ENCODE measurements around the gene TRABD2B. TPM values are rescaled to one million over a fixed set of nuclear protein-coding genes. Genes with fewer than 3 reads are reported as not detected.

The TRABD2B gene
- total RNA-seq, 1 donor from 2014 or later, result 15.1 TPM

DNA sequence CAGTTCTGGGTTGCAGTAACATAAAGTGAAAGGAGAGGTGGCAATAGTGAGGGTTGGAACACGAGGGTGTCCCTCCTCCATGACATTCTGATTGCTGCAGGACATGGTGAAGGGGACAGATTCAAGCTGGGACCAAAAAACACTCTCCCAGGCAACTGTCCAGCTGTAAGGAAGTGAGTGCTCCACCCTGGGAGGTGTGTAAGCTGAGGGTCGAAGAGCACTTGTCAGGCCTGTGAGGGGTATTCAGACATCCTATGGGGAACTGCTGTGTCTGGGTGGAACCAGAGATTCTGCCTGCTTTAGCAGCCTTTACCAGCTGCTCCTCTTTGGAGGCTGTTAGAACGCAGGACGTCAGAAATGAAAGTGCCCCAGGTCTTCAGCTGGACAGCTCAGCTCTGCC lies 212.1 kb downstream of the TRABD2B start:
- no peak for DNase-seq (ENCODE audit: low spot score)
- no peak for ATAC-seq

DNA sequence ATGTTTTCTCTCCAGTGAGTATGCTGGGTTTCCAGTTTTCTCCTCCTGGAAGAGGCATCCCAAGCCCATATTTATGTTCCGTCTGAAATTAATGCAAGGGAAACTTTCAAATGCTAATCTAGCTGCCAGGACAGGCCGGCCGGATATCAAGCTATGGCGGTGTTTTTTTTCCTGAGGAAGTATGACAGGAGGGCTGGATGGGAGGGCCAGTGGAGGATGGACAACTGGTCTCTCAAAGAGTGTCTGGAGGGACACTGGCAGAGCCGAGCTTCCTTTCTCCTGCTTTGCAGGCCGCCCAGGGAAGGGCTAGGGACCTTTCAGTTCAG lies 212.7 kb downstream of the TRABD2B start:
- no peak for ATAC-seq
- DNase-seq (ENCODE audit: low spot score), result no peak

DNA sequence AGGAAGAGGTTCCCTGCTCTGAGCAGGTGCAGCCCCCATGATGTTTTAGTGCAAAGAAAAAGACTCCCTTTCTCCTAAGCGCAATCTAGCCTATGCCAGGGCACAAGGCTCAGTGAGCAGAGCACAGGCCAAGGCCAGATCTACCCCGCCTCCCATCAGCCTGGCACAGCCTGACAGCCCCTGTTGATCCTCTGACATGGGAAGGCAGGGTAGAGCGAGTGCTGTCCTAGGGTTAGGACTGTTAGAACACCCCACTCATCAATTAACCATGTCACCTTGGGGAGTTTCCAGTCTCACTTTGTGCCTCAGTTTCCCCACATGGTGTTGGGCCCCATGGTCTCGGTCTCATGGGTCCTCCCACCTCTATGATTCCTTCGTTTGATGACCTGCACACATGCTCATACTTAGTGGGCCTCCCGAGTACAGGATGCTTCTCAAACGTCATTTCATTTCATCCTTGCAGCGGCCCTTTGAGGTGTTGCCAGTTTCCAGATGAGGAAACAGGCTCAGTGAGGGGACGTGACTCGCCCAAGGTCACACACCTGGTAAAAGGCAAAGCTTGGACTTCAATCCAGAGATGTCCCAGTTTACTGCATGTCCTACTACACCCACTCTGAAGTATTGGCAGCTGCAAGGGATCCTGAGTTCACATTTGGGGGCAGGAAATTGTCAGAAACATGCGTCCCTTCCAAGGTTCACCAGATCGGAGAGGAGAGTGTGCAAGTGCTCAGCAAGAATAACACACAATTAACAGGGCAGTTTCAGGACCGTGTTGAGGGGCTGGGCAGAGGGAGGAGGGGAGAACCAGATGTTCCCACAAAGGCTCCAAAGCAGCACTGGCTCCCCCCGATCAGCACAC lies 213.3 kb downstream of the TRABD2B start:
- DNase-seq (ENCODE audit: low spot score) (no peak), ATAC-seq (no peak)

DNA sequence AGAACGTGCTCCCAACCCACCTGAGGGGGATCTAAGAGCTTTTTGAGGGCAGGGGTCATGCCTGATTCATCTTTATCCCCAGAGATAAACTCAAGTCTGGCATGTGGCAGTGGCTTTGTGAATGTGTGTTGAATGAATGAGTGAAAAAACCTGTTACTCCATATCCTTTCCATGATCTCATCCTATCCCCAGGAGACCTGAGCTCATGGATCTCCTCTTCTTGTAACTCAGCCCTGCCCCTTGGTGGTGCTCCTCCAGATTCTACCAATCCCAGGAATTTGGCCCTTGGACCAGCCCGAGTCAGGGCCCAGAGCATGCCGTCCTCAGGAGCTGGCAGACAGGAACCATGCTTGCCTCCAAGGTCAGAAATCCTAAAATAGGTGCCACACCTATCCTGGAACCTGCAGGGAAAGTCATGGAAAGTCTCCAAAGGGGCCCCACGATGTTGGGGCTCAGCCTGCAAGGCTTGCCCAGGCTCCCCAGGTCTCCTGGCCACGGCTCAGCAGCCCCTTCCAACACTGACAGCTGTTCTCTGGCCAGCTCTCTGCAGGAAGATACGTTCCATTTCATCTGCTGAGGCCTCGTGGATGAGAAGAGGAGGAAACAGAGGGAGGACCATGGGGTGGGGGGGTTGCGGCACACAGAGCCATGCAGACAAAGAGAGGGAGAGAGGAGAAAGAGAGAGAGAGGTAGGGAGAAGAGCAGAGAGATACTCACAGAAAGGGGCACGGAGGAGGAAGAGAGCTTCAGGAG lies 214.6 kb downstream of the TRABD2B start:
- DNase-seq (ENCODE audit: low spot score), result no peak
- ATAC-seq, result no peak

DNA sequence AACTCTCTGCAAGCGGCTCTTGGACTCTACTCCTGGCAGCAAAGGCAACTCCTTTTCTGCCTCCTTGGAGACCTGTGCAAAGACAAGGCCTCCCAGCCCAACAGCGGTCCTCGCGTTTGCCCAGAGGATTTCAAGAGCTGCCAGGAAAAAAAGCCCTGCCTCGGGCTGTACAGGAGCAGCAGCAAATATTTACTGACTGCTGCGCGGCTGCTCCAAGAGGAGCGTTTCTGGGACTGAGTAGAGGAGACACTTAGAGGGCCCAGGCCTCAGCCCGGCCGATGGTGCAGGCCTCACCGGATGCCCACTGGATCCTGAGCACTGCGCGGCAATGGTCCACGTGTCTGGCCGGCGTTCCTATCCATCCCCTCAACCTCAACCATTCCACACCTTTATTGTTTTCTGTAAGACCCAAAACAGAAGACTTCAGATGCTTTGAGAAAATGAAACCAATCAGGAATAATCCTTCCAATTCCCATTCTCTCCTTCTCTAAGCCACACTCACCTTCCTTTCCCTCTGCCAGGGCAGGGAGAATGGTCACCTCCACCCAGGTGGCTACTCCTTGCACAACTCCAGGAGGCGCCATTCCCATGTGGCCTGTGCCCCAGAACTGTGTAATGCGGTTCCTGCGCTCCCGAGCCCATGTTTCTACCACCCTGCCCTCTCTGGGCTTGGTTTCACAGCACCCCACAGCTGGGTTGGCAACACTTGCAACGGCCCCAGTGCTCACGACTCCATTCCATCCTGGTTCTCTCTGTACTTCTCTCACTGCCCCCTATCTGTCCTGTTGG lies 215.8 kb downstream of the TRABD2B start:
- ATAC-seq, result no peak
- no peak for DNase-seq (ENCODE audit: low spot score)

DNA sequence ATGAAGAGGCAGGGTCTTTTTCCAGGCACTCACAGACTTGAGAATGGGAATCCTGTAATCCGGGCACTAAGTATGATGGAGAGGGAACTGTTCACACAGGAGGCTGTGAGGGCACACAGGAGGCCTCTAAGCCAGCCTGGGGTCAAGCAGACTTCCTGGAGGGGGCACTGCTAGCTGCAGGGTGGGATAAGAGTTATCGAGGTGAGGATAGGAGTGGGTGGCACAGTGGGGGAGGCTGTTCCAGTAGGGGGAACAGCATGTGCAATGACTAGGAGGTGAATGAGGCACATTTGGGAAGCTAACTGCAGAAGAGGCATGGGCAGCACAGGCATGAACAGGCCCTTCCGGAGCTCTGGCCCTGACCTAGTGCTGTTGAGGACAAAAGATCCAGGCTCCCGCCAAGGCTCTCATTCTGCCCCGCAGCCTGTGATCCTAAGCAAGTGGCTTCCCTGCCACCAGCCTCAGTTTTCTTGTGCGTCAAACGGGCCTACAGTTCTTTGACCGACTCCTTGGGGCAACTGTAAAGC lies 216.7 kb downstream of the TRABD2B start:
- DNase-seq (ENCODE audit: low spot score), result no peak

DNA sequence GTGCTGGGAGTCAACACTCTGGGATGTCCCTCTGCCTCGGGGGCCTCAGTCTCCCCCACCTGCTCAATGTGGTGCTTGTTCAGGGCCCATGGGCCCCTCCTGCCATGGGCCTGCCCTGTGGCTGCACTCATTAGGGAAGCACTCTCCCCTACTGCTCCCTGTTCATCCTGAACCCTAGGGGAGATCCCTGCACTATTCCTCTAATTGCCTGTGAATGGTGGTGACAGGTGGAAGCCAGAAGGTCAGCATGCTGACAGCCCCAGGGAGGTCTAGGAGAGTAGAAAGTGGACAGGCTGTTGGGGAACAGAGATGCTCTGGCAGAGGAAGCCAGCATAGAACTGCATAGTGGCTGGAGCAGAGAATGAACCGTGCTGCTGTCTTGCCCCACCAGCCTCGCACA lies 217.6 kb downstream of the TRABD2B start:
- no peak for ATAC-seq
- DNase-seq (ENCODE audit: low spot score), result no peak

More for the DNA sequence above, 216.7 kb downstream of the TRABD2B start:
- ATAC-seq, result no peak

DNA sequence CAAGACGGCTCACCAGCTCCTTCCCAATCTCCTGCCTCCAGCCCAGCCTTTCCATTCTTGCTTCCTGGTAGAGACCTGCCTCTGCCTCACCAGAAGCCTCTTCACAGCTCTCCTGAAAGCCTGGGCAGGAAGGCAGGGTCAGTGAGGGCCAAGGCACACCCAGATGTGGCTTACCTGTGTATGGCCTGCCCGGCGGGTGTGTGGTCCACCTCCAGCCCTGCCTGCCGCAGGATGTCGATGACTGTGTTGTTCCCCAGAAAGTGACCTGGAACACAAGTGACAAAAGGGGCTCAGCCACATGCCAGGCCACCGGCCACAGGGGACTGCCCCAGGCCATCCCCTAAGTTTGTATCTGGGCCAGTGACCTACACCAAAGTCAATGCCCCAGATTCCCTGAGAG lies 218.9 kb downstream of the TRABD2B start:
- DNase-seq (ENCODE audit: low spot score) (no peak), ATAC-seq (no peak)

DNA sequence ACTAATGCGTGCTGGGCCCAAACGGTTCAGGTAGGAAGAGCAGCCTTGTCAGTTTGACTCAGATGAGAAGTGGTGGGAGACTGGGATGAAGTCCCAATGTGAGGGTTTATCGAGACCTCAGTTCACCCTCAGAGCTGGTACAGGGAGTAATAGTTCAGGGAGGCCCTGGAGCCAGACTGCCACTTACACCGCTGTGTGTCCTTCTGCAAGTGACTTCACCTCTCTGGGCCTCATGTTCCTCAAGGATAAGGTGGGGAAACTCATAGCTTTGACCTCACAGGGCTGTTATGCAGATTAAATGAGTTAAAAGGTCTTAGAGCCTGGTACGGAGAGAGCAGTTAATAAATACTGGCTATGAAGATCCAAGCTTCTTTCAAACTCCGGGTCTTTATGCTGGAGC lies 219.9 kb downstream of the TRABD2B start:
- no peak for DNase-seq (ENCODE audit: low spot score)
- no peak for ATAC-seq

DNA sequence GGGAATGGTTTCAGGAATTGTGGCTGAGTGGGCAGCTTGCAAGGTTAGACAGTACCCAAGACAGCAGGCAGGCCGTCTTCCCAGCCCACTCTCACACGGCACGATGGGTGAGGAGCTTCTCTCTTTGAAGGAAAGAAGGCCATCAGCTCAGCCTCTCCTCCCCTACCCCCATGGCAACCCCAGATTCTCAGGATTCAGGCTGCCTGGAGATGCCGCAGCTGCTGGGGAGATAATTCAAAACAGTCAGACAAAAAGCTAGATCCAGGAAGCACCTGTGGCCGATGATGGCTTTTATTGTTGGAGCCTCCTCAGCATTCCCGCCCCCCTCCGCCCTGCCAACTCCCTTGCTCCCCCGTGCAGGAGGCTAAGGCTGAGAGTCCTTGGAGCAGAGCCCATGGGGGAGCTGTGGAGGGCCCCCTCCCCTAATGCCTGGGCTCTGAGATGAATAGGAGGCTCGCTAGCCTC lies 220.5 kb downstream of the TRABD2B start:
- ATAC-seq, result no peak
- no peak for DNase-seq (ENCODE audit: low spot score)

DNA sequence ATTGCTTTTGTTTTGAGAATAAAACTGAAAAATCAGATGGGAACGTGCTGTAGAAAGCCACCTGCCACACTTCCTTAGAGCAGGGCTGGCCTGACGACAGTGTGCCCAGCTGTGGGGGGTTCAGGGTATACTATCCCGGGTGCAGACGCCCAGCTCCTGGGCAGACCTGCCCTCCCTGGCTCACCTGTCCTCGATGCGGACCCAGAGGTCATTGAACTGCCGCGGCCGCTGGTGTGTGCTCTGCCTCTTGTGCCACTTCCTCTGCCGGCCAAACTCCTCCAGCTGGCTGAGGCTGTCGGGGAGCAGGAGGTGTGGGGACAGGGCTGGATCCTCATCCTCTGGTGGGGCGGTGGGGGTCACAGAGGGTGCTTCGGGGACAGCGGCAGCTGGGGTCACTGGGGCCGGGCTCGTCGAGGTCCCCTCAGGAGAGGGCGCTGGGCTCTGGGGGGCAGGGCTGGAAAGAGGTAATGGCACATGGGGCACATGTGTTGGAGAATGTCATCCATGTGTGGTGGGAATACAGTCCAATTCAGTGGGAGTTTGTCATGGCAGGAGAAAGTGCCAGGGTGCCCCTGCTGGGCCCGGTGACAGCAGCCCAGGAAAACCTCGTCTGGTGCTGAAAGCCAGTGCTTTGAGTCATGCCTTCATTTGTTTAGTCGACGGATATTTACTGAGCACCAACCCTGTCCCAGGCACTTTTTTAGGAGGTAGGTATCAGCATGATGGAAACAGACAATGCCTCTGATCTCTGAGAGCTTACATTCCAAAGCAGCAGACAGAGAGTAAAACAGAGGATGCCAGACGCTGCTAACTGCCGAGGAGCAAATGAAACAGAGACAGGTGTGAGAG lies 222.0 kb downstream of the TRABD2B start:
- ATAC-seq, result peak; percentile 80
- peak; percentile 48 for DNase-seq (ENCODE audit: low spot score)

DNA sequence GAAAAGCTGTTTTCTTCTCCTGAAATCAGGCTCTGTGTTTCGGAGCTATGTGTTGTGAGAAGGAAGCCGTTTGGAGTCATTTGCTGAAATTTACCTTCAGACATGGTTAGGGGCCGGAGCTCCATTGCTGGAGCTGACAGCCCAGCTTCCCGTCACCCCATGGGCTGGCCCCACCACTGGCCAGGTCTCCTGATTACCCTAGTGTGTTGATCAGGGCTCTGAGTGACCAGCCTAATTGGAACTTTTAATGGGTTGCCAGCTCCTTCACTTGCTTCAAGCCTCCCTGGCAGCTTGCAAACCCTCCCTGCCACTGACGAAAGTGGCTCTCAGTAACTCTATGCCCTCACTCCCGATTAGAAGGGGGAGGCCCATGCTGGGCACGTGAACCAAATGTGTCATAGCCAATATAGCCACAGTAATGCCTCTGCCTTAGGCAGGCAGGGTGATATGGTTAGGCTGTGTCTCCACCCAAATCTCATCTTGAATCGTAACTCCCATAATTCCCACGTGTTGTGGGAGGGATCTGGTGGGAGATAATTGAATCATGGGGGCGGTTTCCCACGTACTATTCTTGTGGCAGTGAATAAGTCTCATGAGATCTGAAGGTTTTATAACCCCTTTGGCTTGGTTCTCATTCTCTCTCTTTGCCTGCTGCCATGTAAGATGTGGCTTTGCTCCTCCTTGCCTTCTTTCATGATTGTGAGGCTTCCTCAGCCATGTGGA lies 224.1 kb downstream of the TRABD2B start:
- no peak for DNase-seq (ENCODE audit: low spot score)
- no peak for ATAC-seq

DNA sequence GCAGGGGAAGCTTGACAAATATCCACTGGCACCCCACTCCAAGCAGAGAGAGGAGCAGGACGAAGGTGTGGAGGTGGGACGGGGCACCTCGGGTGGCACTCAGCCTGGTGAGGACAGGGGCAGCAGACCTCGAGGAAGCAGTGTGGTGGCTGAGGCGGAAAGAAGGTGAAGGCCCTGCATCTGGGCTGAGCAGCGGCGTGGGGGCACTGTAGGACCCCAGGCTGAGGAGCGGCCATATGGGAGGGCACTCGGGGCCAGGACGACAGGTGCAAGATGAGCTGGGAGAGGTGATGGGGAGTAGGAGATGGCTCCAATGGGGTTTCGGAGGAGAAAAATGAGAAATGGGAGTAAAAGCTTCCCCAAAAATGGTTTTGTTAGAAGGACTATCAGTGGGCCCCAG lies 224.9 kb downstream of the TRABD2B start:
- ATAC-seq, result no peak
- no peak for DNase-seq (ENCODE audit: low spot score)

DNA sequence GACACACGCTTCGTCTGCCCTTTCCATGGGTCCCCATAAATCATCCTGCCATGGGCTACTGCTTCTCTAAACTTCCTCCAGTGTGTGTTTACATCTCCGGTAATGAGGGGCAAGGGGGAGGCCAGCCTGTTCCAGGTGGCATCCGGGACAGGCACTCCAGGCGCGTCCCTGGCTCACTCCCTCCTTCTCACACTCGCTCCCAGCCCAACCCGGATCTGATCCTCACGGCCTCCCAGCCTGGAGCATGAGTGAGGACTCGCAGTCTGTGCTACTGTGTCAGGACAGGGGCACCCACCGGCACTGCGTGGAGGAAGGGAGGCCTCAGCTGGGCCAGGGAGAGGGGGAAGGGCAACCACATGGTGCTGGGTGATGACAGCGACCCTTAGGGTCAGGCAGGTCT lies 225.4 kb downstream of the TRABD2B start:
- no peak for ATAC-seq
- no peak for DNase-seq (ENCODE audit: low spot score)

DNA sequence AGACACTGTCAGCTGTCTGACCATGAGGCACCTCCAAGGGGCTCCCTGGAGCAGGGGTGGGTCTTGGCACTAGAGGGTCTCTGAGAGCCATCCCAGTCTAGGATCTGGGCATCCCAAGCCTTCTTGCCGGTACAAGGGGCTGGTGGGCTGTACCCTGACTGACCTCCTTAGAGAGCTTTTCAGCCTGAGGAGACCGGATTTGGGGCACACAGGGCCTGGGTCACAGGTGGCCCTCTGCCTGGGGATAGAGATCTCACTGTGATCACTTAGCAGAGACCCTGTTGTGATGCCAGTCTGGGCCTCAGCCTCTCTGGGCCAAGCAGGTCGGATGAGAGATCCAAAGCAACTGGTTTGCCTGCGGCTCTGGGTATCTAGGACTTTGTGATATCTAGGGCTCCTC lies 227.2 kb downstream of the TRABD2B start:
- DNase-seq (ENCODE audit: low spot score) (no peak), ATAC-seq (no peak)

DNA sequence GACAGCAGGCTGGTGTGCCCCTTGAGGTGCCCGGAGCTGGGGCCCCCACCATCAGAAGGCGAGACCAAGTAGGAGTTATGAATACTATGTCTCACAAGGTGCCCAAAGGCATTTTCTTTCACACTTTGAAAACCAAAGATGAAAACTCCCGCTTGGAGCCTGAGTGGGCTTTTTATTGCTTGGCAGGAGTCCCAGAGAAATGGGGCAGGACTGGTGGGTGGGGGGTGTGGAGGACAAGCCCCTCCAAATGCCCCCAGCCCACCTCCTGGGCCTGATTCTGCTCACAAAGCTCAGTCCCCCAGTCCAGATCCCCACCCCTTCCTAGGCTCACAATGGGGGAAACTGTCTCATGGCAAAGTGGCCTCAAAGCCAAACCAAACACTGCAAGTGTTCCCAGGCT lies 227.9 kb downstream of the TRABD2B start:
- DNase-seq (ENCODE audit: low spot score), result no peak
- no peak for ATAC-seq

DNA sequence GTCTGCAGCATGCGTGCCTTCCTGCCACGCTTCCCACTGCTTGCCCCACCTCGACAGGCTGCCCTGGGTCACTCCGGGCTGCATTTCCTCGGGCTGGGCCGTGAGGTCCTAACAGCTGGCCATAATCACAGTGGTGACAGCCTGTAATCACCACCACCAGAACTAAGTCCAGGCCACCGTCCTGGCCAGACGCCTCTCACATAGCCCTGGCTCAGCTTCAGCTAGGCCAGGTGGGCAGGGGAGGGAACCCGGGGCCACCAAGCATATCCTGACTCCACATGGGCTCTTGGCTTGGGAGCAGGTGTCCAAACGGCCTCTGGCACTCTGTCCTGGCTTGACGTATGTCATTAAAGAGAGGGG lies 229.5 kb downstream of the TRABD2B start:
- no peak for DNase-seq (ENCODE audit: low spot score)
- peak; percentile 38 for ATAC-seq

DNA sequence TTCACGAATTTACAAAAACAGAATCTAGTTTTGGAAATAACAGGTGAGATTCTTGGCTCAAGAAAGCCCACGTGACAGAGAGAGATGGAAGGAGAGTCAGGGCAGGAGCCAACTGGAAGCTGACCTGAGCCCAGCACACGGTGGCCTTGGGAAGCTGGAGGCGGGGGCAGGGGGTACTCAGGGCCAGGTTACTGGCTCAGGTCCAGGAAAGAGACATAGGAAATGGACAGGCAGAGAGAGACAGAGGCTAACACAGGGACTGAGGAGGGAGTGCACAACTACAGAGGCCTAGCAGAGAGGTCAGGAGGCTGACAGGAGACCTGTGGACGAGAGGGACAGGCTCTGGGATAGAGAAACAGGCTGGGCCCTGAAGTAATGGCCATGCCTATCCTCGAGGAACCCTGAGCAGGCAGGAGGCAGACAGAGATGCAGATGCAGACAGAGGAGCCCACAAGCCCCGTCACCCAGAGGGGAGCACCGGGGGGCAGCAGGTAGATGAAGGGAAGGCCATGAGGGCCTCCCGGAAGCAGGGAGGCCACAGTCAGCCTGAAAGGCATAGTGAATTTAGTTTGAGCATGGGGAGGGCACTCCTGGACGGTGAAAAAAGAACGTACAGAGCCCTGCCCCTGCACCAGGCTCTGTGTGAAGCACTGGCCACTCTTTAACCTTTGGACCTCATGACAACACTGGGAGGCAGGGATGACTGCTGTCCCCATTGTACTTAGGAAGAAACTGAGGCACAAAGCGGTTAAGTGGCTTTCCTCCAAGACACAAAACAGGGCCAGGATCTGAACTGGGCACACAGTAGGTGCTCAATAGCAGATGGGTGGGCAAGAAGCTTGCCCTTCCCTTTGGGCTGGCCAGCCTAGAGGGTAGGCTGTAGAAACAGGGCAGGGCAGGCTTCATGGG lies 230.1 kb downstream of the TRABD2B start:
- peak; percentile 33 for ATAC-seq
- DNase-seq (ENCODE audit: low spot score), result no peak

Data from left lobe of liver (tissue), 2 donors.